Measurements from ENCODE around the gene MARCHF5.

DNA sequence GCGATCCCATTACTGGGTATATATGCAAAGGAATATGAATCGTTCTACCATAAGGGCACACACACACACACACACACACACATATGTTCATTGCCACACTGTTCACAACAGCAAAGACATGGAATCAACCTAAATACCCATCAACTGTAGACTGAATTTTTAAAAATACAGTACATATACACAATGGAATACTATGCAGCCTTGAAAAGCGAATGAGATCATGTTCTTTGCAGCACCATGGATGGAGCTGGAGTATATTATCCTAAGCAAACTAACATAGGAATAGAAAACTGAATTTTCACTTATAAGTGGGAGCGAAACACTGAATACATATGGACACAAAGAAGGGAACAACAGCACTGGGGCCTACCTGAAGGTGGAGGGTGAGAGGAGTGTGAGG lies 72.5 kb downstream of the MARCHF5 start:
- TF ChIP-seq, protein P1, sequence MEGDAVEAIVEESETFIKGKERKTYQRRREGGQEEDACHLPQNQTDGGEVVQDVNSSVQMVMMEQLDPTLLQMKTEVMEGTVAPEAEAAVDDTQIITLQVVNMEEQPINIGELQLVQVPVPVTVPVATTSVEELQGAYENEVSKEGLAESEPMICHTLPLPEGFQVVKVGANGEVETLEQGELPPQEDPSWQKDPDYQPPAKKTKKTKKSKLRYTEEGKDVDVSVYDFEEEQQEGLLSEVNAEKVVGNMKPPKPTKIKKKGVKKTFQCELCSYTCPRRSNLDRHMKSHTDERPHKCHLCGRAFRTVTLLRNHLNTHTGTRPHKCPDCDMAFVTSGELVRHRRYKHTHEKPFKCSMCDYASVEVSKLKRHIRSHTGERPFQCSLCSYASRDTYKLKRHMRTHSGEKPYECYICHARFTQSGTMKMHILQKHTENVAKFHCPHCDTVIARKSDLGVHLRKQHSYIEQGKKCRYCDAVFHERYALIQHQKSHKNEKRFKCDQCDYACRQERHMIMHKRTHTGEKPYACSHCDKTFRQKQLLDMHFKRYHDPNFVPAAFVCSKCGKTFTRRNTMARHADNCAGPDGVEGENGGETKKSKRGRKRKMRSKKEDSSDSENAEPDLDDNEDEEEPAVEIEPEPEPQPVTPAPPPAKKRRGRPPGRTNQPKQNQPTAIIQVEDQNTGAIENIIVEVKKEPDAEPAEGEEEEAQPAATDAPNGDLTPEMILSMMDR (IDR thresholded peaks at IDR 0.05; ENCODE audit: insufficient read depth, low read depth, low read length), result no peak
- TF ChIP-seq EZH2 (IDR thresholded peaks at IDR 0.05; ENCODE audit: insufficient read depth, low read length), result no peak

Data from astrocyte (in vitro differentiated cells and primary cell).